ENCODE measurements around the gene GPR161.

- TF ChIP-seq CTCF (IDR thresholded peaks at IDR 0.05; ENCODE audit: insufficient read depth, low read depth, low read length) = no peak
- no peak for TF ChIP-seq EZH2 (IDR thresholded peaks at IDR 0.05; ENCODE audit: insufficient read depth, low read length)
Observed at GRCh38 chr1:168031198-168031597, 105.5 kb downstream of the GPR161 start.

Data from astrocyte (in vitro differentiated cells and primary cell).